Trophoblast cell (in vitro differentiated cells and primary cell): ENCODE results near the gene OR2F1.
A peak's percentile ranks its signal among the peaks of the same experiment; 100 is the strongest.

Experiments used
- DNase-seq, 2 donors: peaks; one replicate each; pipeline ENCODE4 v3.0.0-alpha.2; 2016
- H2AFZ ChIP-seq: 2 replicates; pipeline ENCODE4 v1.6.1; 2013; ENCODE audit warnings: low read length, moderate library complexity, mild to moderate bottlenecking; ENCODE audit not compliant: insufficient read depth, poor library complexity
- H2AK5ac ChIP-seq: 2 replicates; pipeline ENCODE4 v1.6.1; 2013; ENCODE audit warnings: mild to moderate bottlenecking, low read length
- H2BK120ac ChIP-seq: 2 replicates; pipeline ENCODE4 v1.6.1; 2013; ENCODE audit warnings: low read length, mild to moderate bottlenecking, moderate library complexity; ENCODE audit not compliant: insufficient read depth, poor library complexity
- H2BK12ac ChIP-seq: 2 replicates; pipeline ENCODE4 v1.6.1; 2013; ENCODE audit warnings: mild to moderate bottlenecking, low read length, moderate library complexity
- H2BK5ac ChIP-seq: 2 replicates; pipeline ENCODE4 v1.6.1; 2013; ENCODE audit warnings: low read length, low read depth, moderate library complexity, mild to moderate bottlenecking; ENCODE audit not compliant: poor library complexity
- H3K14ac ChIP-seq: 2 replicates; pipeline ENCODE4 v1.6.1; 2013; ENCODE audit warnings: mild to moderate bottlenecking, low read length
- H3K18ac ChIP-seq: 2 replicates; pipeline ENCODE4 v1.6.1; 2013; ENCODE audit warnings: mild to moderate bottlenecking, low read length
- H3K23ac ChIP-seq: 2 replicates; pipeline ENCODE4 v1.6.1; 2013; ENCODE audit warnings: low read length
- H3K27ac ChIP-seq: 2 replicates; pipeline ENCODE4 v1.5.1; 2013; ENCODE audit warnings: low read depth, mild to moderate bottlenecking, inconsistent platforms, low read length, moderate library complexity
- H3K27me3 ChIP-seq: 2 replicates; pipeline ENCODE4 v1.6.1; 2013; ENCODE audit warnings: inconsistent platforms, mild to moderate bottlenecking, low read length, moderate library complexity; ENCODE audit not compliant: insufficient read depth
- H3K36me3 ChIP-seq, 2 experiments: 1 replicate in 1 of 2; 2 replicates in 1 of 2; pipeline ENCODE4 v1.6.1; 2013; ENCODE audit warnings: low read length in 2 of 2, mild to moderate bottlenecking in 2 of 2, moderate library complexity in 1 of 2; ENCODE audit not compliant: insufficient read depth in 2 of 2, control insufficient read depth in 1 of 2
- H3K4ac ChIP-seq: 2 replicates; pipeline ENCODE4 v1.6.1; 2013; ENCODE audit warnings: low read depth, mild to moderate bottlenecking, low read length, moderate library complexity
- H3K4me1 ChIP-seq, 2 experiments: 1 replicate in 1 of 2; 2 replicates in 1 of 2; pipeline ENCODE4 v1.6.1; 2013; ENCODE audit warnings: low read length in 2 of 2, mild to moderate bottlenecking in 2 of 2, moderate library complexity in 1 of 2; ENCODE audit not compliant: insufficient read depth in 2 of 2, control insufficient read depth in 1 of 2
- H3K4me2 ChIP-seq: 2 replicates; pipeline ENCODE4 v1.6.1; 2013; ENCODE audit warnings: inconsistent platforms, mild to moderate bottlenecking, low read length, moderate library complexity
- H3K4me3 ChIP-seq: 2 replicates; pipeline ENCODE4 v1.5.1; 2013; ENCODE audit warnings: mild to moderate bottlenecking, low read depth, low read length, inconsistent platforms
- H3K79me1 ChIP-seq: one replicate; pipeline ENCODE4 v1.6.1; 2013; ENCODE audit warnings: low read length
- H3K79me2 ChIP-seq: 2 replicates; pipeline ENCODE4 v1.6.1; 2013; ENCODE audit warnings: low read length, mild to moderate bottlenecking; ENCODE audit not compliant: control insufficient read depth, insufficient read depth, poor library complexity
- H3K9ac ChIP-seq: 2 replicates; pipeline ENCODE4 v1.6.1; 2013; ENCODE audit warnings: mild to moderate bottlenecking, low read length
- H3K9me3 ChIP-seq: 2 replicates; pipeline ENCODE4 v1.6.1; 2013; ENCODE audit warnings: low read depth, mild to moderate bottlenecking, control low read depth, inconsistent platforms, low read length; ENCODE audit not compliant: insufficient read depth
- H4K12ac ChIP-seq: 2 replicates; pipeline ENCODE4 v1.6.1; 2013; ENCODE audit warnings: low read depth, mild to moderate bottlenecking, low read length, moderate library complexity
- H4K8ac ChIP-seq: 2 replicates; pipeline ENCODE4 v1.6.1; 2013; ENCODE audit warnings: low read depth, mild to moderate bottlenecking, low read length, moderate library complexity
- H4K91ac ChIP-seq: one replicate; pipeline ENCODE4 v1.6.1; 2013; ENCODE audit warnings: low read depth, mild to moderate bottlenecking, low read length, moderate library complexity
- WGBS: extraction: QIAGEN DNeasy Blood & Tissue Kit; methylation state at CpG from one replicate; pipeline ENCODE4 v1.1.7; 2013; ENCODE audit warnings: missing lambda C conversion rate; ENCODE audit not compliant: insufficient read length, insufficient coverage; ENCODE audit errors: extremely low coverage; 5-methylcytosine and 5-hydroxymethylcytosine counted together

The OR2F1 gene

DNA sequence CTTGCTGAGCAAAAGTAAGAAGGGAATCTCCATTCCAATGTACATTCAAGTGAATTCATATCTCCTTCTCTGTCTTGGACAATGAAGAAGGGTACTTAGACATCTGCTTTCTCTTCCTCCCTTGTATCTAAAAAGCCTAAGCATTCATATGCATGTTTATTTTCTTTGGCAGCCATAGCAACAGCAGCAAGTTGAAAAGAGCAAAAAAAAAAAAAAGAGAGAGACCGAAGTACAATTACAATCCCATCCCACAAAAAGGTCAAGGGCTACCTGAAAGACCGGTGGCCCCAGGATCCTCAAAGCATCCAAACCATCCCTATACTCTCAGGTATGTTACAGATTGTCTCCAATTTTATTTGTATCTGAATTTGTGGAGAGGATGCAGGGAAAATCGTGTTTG, 4.1 kb downstream of the OR2F1 start:
- Histone ChIP-seq H2AFZ (no peak overlapping the region), H4K91ac (no peak overlapping the region), H3K9ac (no peak overlapping the region), H3K4me1 (no peaks in the 10 kb centered on the region), H3K4me2 (no peak overlapping the region), H3K4ac (no peak overlapping the region), H2BK12ac (no peak overlapping the region), H3K27me3 (no peaks in the 10 kb centered on the region), H3K23ac (no peak overlapping the region), H3K79me2 (no peaks in the 10 kb centered on the region), H3K18ac (no peak overlapping the region), H4K12ac (no peak overlapping the region), H3K4me3 (no peak overlapping the region), H3K27ac (no peak overlapping the region), H3K9me3 (no peaks in the 10 kb centered on the region), H3K36me3 (no peaks in the 10 kb centered on the region), H2AK5ac (no peak overlapping the region), H3K14ac (no peak overlapping the region), H3K79me1 (no peaks in the 10 kb centered on the region), H2BK5ac (no peak overlapping the region), H4K8ac (no peak overlapping the region), H2BK120ac (no peak overlapping the region)
- peak; percentile 26 to 49 for DNase-seq
- no CpG with 5 or more reads among the region's 3 CpGs for WGBS

GRCh38 chr7:143960813-143961610, 6.4 kb downstream of the OR2F1 start:
- Histone ChIP-seq H3K4ac (no peak overlapping the region), H3K9me3 (no peaks in the 10 kb centered on the region), H4K12ac (no peak overlapping the region), H2AFZ (no peak overlapping the region), H2BK120ac (no peak overlapping the region), H3K79me1 (no peaks in the 10 kb centered on the region), H3K36me3 (no peaks in the 10 kb centered on the region), H4K91ac (no peak overlapping the region), H3K23ac (no peak overlapping the region), H3K27me3 (no peaks in the 10 kb centered on the region), H3K4me1 (no peaks in the 10 kb centered on the region), H4K8ac (no peak overlapping the region), H3K79me2 (no peaks in the 10 kb centered on the region), H2BK12ac (no peak overlapping the region), H3K4me3 (no peak overlapping the region), H3K18ac (no peak overlapping the region), H3K14ac (no peak overlapping the region), H3K4me2 (no peak overlapping the region), H3K9ac (no peak overlapping the region), H2BK5ac (no peak overlapping the region), H3K27ac (no peak overlapping the region), H2AK5ac (no peak overlapping the region)
- WGBS = no CpG with 5 or more reads among the region's 5 CpGs
- DNase-seq = no peak

GRCh38 chr7:143965280-143965679, 10.6 kb downstream of the OR2F1 start:
- H3K23ac ChIP-seq = no peak overlapping the region
- H4K8ac ChIP-seq = no peak overlapping the region
- no peaks in the 10 kb centered on the region for H3K27me3 ChIP-seq
- no peak overlapping the region for H3K27ac ChIP-seq
- H3K4me3 ChIP-seq = no peak overlapping the region
- no peak overlapping the region for H3K14ac ChIP-seq
- H3K9me3 ChIP-seq = no peaks in the 10 kb centered on the region
- no peak overlapping the region for H4K91ac ChIP-seq
- H3K79me2 ChIP-seq = no peaks in the 10 kb centered on the region
- H2BK120ac ChIP-seq = no peak overlapping the region
- no peak overlapping the region for H2AFZ ChIP-seq
- no peak overlapping the region for H4K12ac ChIP-seq
- no CpG with 5 or more reads among the region's 2 CpGs for WGBS
- no peak overlapping the region for H2AK5ac ChIP-seq
- DNase-seq = peak; percentile 69 to 89
- H3K79me1 ChIP-seq = no peaks in the 10 kb centered on the region
- H3K4ac ChIP-seq = no peak overlapping the region
- H3K18ac ChIP-seq = no peak overlapping the region
- no peaks in the 10 kb centered on the region for H3K4me1 ChIP-seq
- no peak overlapping the region for H3K9ac ChIP-seq
- no peak overlapping the region for H2BK12ac ChIP-seq
- no peak overlapping the region for H3K4me2 ChIP-seq
- H2BK5ac ChIP-seq = no peak overlapping the region
- no peaks in the 10 kb centered on the region for H3K36me3 ChIP-seq

- Histone ChIP-seq H3K18ac (no peak overlapping the region), H3K4me3 (no peak overlapping the region), H3K4me2 (no peak overlapping the region), H3K9ac (no peak overlapping the region), H3K4ac (no peak overlapping the region), H2AFZ (no peak overlapping the region), H3K14ac (no peak overlapping the region), H3K27ac (no peak overlapping the region), H3K79me2 (no peaks in the 10 kb centered on the region), H4K91ac (no peak overlapping the region), H4K8ac (no peak overlapping the region), H3K4me1 (no peaks in the 10 kb centered on the region), H2BK12ac (no peak overlapping the region), H2AK5ac (no peak overlapping the region), H4K12ac (no peak overlapping the region), H2BK5ac (no peak overlapping the region), H2BK120ac (no peak overlapping the region), H3K23ac (no peak overlapping the region), H3K9me3 (no peaks in the 10 kb centered on the region), H3K79me1 (no peaks in the 10 kb centered on the region), H3K27me3 (no peaks in the 10 kb centered on the region), H3K36me3 (no peaks in the 10 kb centered on the region)
- no CpG with 5 or more reads among the region's 4 CpGs for WGBS
- DNase-seq = peak in 1 of 2 donors; percentile 51
These were observed 12.8 kb downstream of the OR2F1 start for GRCh38 chr7:143967398-143967797.
